ENCODE measurements around the gene GPATCH1.

The GPATCH1 gene

GRCh38 chr19:33063356-33063752 is 17.6 kb upstream of the GPATCH1 start:
- DNase-seq (ENCODE audit: low spot score), result peak; percentile 76

GRCh38 chr19:33063753-33064457 is 17.1 kb upstream of the GPATCH1 start:
- no peak for DNase-seq (ENCODE audit: low spot score)

- peak; percentile 10 for DNase-seq (ENCODE audit: low spot score)
These were observed 16.6 kb upstream of the GPATCH1 start for GRCh38 chr19:33064458-33064791.

GRCh38 chr19:33064792-33065550 is 16.0 kb upstream of the GPATCH1 start, which contains the start of gene RHPN2:
Gene RHPN2, minus strand, starts transcription at chr19:33064888. Its CDS starts 36 bp downstream, at chr19:33064852.
- peak; percentile 50 for DNase-seq (ENCODE audit: low spot score)

GRCh38 chr19:33066543-33066942 is 14.4 kb upstream of the GPATCH1 start:
- no peak for DNase-seq (ENCODE audit: low spot score)

GRCh38 chr19:33067121-33067520 is 13.9 kb upstream of the GPATCH1 start:
- DNase-seq (ENCODE audit: low spot score), result no peak

GRCh38 chr19:33071887-33072286 is 9.1 kb upstream of the GPATCH1 start:
- DNase-seq (ENCODE audit: low spot score), result no peak

GRCh38 chr19:33075519-33075918 is 5.5 kb upstream of the GPATCH1 start:
- DNase-seq (ENCODE audit: low spot score), result no peak

GRCh38 chr19:33085570-33086128 is 4.7 kb downstream of the GPATCH1 start:
- peak; percentile 81 for DNase-seq (ENCODE audit: low spot score)

GRCh38 chr19:33086955-33087354 is 6.0 kb downstream of the GPATCH1 start:
- DNase-seq (ENCODE audit: low spot score), result no peak

- DNase-seq (ENCODE audit: low spot score), result no peak
These were observed 8.0 kb downstream of the GPATCH1 start for GRCh38 chr19:33089010-33089409.

GRCh38 chr19:33090179-33090578 is 9.2 kb downstream of the GPATCH1 start:
- no peak for DNase-seq (ENCODE audit: low spot score)

GRCh38 chr19:33093420-33094210 is 12.6 kb downstream of the GPATCH1 start:
- DNase-seq (ENCODE audit: low spot score), result no peak

GRCh38 chr19:33094436-33095067 is 13.6 kb downstream of the GPATCH1 start:
- DNase-seq (ENCODE audit: low spot score), result no peak

- no peak for DNase-seq (ENCODE audit: low spot score)
These were observed 15.0 kb downstream of the GPATCH1 start for GRCh38 chr19:33096005-33096404.

GRCh38 chr19:33098055-33098534 is 17.1 kb downstream of the GPATCH1 start:
- DNase-seq (ENCODE audit: low spot score), result no peak

GRCh38 chr19:33100894-33101644 is 20.1 kb downstream of the GPATCH1 start:
- DNase-seq (ENCODE audit: low spot score), result no peak

- no peak for DNase-seq (ENCODE audit: low spot score)
These were observed 21.9 kb downstream of the GPATCH1 start for GRCh38 chr19:33102893-33103292.

- DNase-seq (ENCODE audit: low spot score), result no peak
These were observed 27.2 kb downstream of the GPATCH1 start for GRCh38 chr19:33108161-33108560.

- DNase-seq (ENCODE audit: low spot score), result no peak
These were observed 29.3 kb downstream of the GPATCH1 start for GRCh38 chr19:33110137-33110910.

Data from cerebellar cortex (tissue), 1 donor.